ENCODE measurements around the gene SAMD10. TPM values are rescaled to one million over a fixed set of nuclear protein-coding genes. Genes with fewer than 3 reads are reported as not detected.

SAMD10 gene
- total RNA-seq, 1 donor from 2014 or later, result 3.1 TPM

DNA sequence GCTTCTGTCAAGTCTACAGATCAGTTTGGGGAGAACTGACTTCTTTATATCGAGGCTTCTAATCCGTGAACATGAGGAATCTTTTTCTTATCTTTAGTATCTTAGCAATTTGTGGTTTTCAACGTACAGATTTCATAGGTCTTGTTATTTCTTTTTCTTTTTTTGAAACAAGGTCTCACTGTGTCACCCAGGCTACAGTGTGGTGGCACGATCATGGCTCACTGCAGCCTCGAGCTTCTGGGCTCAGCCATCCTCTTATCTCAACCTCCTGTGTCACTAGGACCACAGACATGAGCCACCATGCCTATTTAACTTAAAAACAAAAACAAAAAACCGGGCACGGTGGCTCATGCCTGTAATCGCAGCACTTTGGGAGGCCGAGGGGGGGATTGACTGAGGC, 55.2 kb downstream of the SAMD10 start:
- TF ChIP-seq, protein P1, sequence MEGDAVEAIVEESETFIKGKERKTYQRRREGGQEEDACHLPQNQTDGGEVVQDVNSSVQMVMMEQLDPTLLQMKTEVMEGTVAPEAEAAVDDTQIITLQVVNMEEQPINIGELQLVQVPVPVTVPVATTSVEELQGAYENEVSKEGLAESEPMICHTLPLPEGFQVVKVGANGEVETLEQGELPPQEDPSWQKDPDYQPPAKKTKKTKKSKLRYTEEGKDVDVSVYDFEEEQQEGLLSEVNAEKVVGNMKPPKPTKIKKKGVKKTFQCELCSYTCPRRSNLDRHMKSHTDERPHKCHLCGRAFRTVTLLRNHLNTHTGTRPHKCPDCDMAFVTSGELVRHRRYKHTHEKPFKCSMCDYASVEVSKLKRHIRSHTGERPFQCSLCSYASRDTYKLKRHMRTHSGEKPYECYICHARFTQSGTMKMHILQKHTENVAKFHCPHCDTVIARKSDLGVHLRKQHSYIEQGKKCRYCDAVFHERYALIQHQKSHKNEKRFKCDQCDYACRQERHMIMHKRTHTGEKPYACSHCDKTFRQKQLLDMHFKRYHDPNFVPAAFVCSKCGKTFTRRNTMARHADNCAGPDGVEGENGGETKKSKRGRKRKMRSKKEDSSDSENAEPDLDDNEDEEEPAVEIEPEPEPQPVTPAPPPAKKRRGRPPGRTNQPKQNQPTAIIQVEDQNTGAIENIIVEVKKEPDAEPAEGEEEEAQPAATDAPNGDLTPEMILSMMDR (IDR thresholded peaks at IDR 0.05; ENCODE audit: partially characterized antibody, unreplicated experiment), result no peak
- no peak for DNase-seq
- H3K27me3 Mint-ChIP-seq (ENCODE audit: unreplicated experiment), result no peaks in the 10 kb centered on the region
- H3K9me3 Mint-ChIP-seq (ENCODE audit: unreplicated experiment), result peaks cover 3% of the 10 kb centered on the region
- H3K4me3 Mint-ChIP-seq (ENCODE audit: unreplicated experiment), result no peak overlapping the region
- H3K4me1 Mint-ChIP-seq (ENCODE audit: low read depth, unreplicated experiment), result no peaks in the 10 kb centered on the region
- no peak overlapping the region for H3K27ac Mint-ChIP-seq (ENCODE audit: unreplicated experiment)
- no peaks in the 10 kb centered on the region for H3K36me3 Mint-ChIP-seq (ENCODE audit: unreplicated experiment)

Small RNA genes lying within 50 kb of the gene (microRNA-seq; reads per million reads assigned to microRNA genes)
- gene MIR1914 (ENCODE audit: unreplicated experiment) (29.5 reads per million, percentile 62 among the genes with 10 or more reads in this experiment), gene MIR647 (ENCODE audit: unreplicated experiment) (not detected)

Other genes starting within 250 kb of the SAMD10 start
- 16.6 TPM for gene LIME1, start 243.0 kb downstream of the SAMD10 start, total RNA-seq (ENCODE audit: unreplicated experiment)
- 47.9 TPM for gene SLC2A4RG, start 239.9 kb downstream of the SAMD10 start, total RNA-seq (ENCODE audit: unreplicated experiment)
- 94.4 TPM for gene ZBTB46, start 148.4 kb downstream of the SAMD10 start, total RNA-seq (ENCODE audit: unreplicated experiment)
- gene ABHD16B, start 118.1 kb downstream of the SAMD10 start, total RNA-seq (ENCODE audit: unreplicated experiment), result not detected
- 109 TPM for gene TPD52L2, start 114.4 kb downstream of the SAMD10 start, total RNA-seq (ENCODE audit: unreplicated experiment)
- gene DNAJC5, start 84.5 kb downstream of the SAMD10 start, total RNA-seq (ENCODE audit: unreplicated experiment), result 57.9 TPM
- gene UCKL1, start 23.2 kb downstream of the SAMD10 start, total RNA-seq (ENCODE audit: unreplicated experiment), result 130 TPM
- gene ZNF512B, start 9.7 kb downstream of the SAMD10 start, total RNA-seq (ENCODE audit: unreplicated experiment), result 32.2 TPM
- 60.9 TPM for gene PRPF6, start 1.5 kb upstream of the SAMD10 start, total RNA-seq (ENCODE audit: unreplicated experiment)
- gene C20orf204, start 56.5 kb upstream of the SAMD10 start, total RNA-seq (ENCODE audit: unreplicated experiment), result 3.9 TPM
- 0.66 TPM for gene SOX18, start 70.0 kb upstream of the SAMD10 start, total RNA-seq (ENCODE audit: unreplicated experiment)
- 102 TPM for gene TCEA2, start 83.6 kb upstream of the SAMD10 start, total RNA-seq (ENCODE audit: unreplicated experiment)
- gene RGS19, start 99.9 kb upstream of the SAMD10 start, total RNA-seq (ENCODE audit: unreplicated experiment), result 4.4 TPM
- 2.9 TPM for gene OPRL1, start 100.4 kb upstream of the SAMD10 start, total RNA-seq (ENCODE audit: unreplicated experiment)
- not detected for gene LKAAEAR1, start 104.8 kb upstream of the SAMD10 start, total RNA-seq (ENCODE audit: unreplicated experiment)
- not detected for gene NPBWR2, start 127.9 kb upstream of the SAMD10 start, total RNA-seq (ENCODE audit: unreplicated experiment)
- 159 TPM for gene MYT1, start 184.8 kb upstream of the SAMD10 start, total RNA-seq (ENCODE audit: unreplicated experiment)